ENCODE results near the gene SLC24A4. TPM values are rescaled to one million over a fixed set of nuclear protein-coding genes. Genes with fewer than 3 reads are reported as not detected.

The SLC24A4 gene
- total RNA-seq, 1 experiment from 2014 or later, result not detected

DNA sequence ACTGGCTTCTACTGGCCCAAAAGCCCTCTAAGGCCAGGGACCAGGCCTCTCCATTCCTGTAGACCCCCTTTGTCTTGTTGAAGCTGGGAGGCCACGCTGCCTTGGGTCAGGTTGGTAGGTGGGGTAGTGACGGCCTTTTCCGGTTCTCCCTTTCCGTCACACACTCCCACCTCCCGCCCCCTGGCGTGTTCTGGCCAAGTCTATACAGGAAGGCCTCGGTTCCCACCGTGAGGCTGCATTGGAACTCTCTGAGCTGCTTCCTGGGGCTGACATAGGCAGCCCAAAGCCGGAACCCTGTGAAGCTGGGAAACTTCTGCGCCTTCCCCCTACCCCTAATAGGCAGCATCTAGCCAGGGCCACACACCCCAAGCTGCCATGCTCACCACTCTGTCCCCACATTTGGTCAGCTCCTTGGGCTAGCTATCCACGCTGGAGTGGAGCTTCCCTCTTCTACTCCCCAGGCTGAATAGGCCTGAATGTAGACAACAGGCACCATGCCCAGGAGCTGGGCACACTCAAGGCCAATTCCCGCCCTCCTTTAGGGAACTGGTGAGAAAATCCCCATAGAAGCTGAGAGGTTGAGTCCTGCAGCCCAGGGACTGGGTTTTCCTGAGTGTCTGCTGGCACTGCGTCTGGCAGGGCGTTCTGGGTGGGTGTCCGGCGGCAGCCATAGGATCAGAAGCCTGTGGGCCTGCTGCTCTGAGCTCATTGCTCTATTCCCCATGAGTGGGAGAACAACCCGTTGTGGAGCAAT, 226.3 kb downstream of the SLC24A4 start:
- BruUV-seq (replicated peaks), result no TSS peak
- RAD21 ChIA-PET (ENCODE audit: low non-redundant PET in 1 of 2, low total read pairs in 2 of 2, uncharacterized antibody in 2 of 2, unreplicated experiment in 2 of 2), result no interaction called here
- Histone ChIP-seq H3K79me2 (ENCODE audit: insufficient read depth, low read length) (peaks cover 9% of the 10 kb centered on the region; the same call in 1 of the 2 replicates), H3K9ac (ENCODE audit: low read length) (no peak overlapping the region), H3K4me1 (ENCODE audit: control insufficient read depth in 1 of 2, insufficient read depth in 2 of 2, low read length in 2 of 2) (peaks cover 0 to 19% of the 10 kb centered on the region in 2 experiments; a peak in 2 of 4 replicates), H3K4me3 (replicated peaks in 1 of 2; ENCODE audit: low read depth in 1 of 2, low read length in 2 of 2) (no peak overlapping the region), H2AFZ (ENCODE audit: low read depth, low read length, poor library complexity, severe bottlenecking) (no peak overlapping the region), H3K4me2 (ENCODE audit: low read length) (no peak overlapping the region), H3K9me2 (ENCODE audit: insufficient read depth) (no peaks in the 10 kb centered on the region), H4K20me1 (ENCODE audit: insufficient read depth) (no peaks in the 10 kb centered on the region; the same call in 1 of the 2 replicates), H3K27me3 (ENCODE audit: insufficient read depth, low read length) (no peaks in the 10 kb centered on the region), H3K27ac (ENCODE audit: low read depth, low read length) (no peak overlapping the region), H3K36me3 (ENCODE audit: control insufficient read depth in 1 of 2, insufficient read depth in 2 of 2, low read length in 2 of 2) (no peaks in the 10 kb centered on the region), H3K9me3 (ENCODE audit: control insufficient read depth in 1 of 2, insufficient read depth in 1 of 2, low read depth in 1 of 2, low read length in 2 of 2) (no peaks in the 10 kb centered on the region)
- CTCF ChIA-PET, result no interaction called here
- no peak for TF ChIP-seq POLR2AphosphoS5 (IDR thresholded peaks at IDR 0.05; ENCODE audit: low read depth, low read length)
- no peak for TF ChIP-seq SP1 (IDR thresholded peaks at IDR 0.05; ENCODE audit: low read depth)
- TF ChIP-seq JUND (IDR thresholded peaks at IDR 0.05), result no peak
- TF ChIP-seq, protein P1, sequence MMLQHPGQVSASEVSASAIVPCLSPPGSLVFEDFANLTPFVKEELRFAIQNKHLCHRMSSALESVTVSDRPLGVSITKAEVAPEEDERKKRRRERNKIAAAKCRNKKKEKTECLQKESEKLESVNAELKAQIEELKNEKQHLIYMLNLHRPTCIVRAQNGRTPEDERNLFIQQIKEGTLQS (IDR thresholded peaks at IDR 0.05), result no peak
- no peak for TF ChIP-seq SRF (IDR thresholded peaks at IDR 0.05; ENCODE audit: low read depth)
- TF ChIP-seq, protein P2, sequence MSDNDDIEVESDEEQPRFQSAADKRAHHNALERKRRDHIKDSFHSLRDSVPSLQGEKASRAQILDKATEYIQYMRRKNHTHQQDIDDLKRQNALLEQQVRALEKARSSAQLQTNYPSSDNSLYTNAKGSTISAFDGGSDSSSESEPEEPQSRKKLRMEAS (IDR thresholded peaks at IDR 0.05), result no peak
- TF ChIP-seq EZH2phosphoT487 (IDR thresholded peaks at IDR 0.05; ENCODE audit: borderline replicate concordance), result no peak
- POLR2A ChIA-PET, result no interaction called here
- no peak for ATAC-seq
- intact Hi-C loops (cut with micrococcal nuclease), result no loop called here
- no peak for DNase-seq (ENCODE audit: low read depth, low spot score)

DNA sequence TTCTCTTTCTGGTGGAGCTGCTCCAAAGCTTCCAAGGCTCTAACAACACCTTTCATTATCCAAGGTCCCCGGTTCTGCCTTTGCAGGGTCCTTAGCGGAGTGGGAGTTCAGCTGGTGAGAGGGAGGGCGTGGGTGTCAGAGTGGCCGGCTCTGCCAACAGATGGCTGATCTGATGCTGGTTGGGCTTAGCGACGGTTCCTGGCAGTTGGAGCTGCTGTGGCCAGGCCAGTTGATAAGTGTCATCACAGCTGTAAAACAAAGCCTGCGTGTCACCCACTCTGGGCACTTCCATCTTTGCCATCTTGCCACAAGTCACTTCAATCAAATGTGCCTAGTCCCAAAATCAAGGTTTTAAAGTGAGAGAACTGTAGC, 226.9 kb downstream of the SLC24A4 start:
- H3K4me1 ChIP-seq (ENCODE audit: control insufficient read depth in 1 of 2, insufficient read depth in 2 of 2, low read length in 2 of 2), result peaks cover 0 to 19% of the 10 kb centered on the region in 2 experiments; a peak in 2 of 4 replicates
- no peaks in the 10 kb centered on the region for H3K9me2 ChIP-seq (ENCODE audit: insufficient read depth)
- DNase-seq (ENCODE audit: low read depth, low spot score), result no peak
- no peak for ATAC-seq
- ChIA-PET RAD21 (ENCODE audit: low non-redundant PET in 1 of 2, low total read pairs in 2 of 2, uncharacterized antibody in 2 of 2, unreplicated experiment in 2 of 2) (no interaction called here), POLR2A (no interaction called here), CTCF (no interaction called here)
- intact Hi-C loops (cut with micrococcal nuclease), result no loop called here
- H3K4me3 ChIP-seq (replicated peaks in 1 of 2; ENCODE audit: low read depth in 1 of 2, low read length in 2 of 2), result no peak overlapping the region
- no peaks in the 10 kb centered on the region for H3K27me3 ChIP-seq (ENCODE audit: insufficient read depth, low read length)
- H3K4me2 ChIP-seq (ENCODE audit: low read length), result no peak overlapping the region
- H3K9ac ChIP-seq (ENCODE audit: low read length), result no peak overlapping the region
- BruUV-seq (replicated peaks), result no TSS peak
- H3K9me3 ChIP-seq (ENCODE audit: control insufficient read depth in 1 of 2, insufficient read depth in 1 of 2, low read depth in 1 of 2, low read length in 2 of 2), result no peaks in the 10 kb centered on the region
- H3K79me2 ChIP-seq (ENCODE audit: insufficient read depth, low read length), result peaks cover 10% of the 10 kb centered on the region; the same call in 1 of the 2 replicates
- no peaks in the 10 kb centered on the region; the same call in 1 of the 2 replicates for H4K20me1 ChIP-seq (ENCODE audit: insufficient read depth)
- H3K27ac ChIP-seq (ENCODE audit: low read depth, low read length), result no peak overlapping the region
- no peaks in the 10 kb centered on the region for H3K36me3 ChIP-seq (ENCODE audit: control insufficient read depth in 1 of 2, insufficient read depth in 2 of 2, low read length in 2 of 2)
- H2AFZ ChIP-seq (ENCODE audit: low read depth, low read length, poor library complexity, severe bottlenecking), result no peak overlapping the region
- TF ChIP-seq SIN3A (IDR thresholded peaks at IDR 0.05; ENCODE audit: low read depth), result no peak
- TF ChIP-seq SP1 (IDR thresholded peaks at IDR 0.05; ENCODE audit: low read depth), result no peak
- TF ChIP-seq RAD21 (IDR thresholded peaks at IDR 0.05; ENCODE audit: low read depth), result no peak
- no peak for TF ChIP-seq ELF1 (IDR thresholded peaks at IDR 0.05; ENCODE audit: borderline replicate concordance, low read depth)
- TF ChIP-seq EGR1 (IDR thresholded peaks at IDR 0.05; ENCODE audit: low read depth), result no peak
- no peak for TF ChIP-seq POLR2A (IDR thresholded peaks at IDR 0.05; ENCODE audit: borderline replicate concordance, extremely low read depth, insufficient read depth, insufficient read length)
- TF ChIP-seq EZH2 (IDR thresholded peaks at IDR 0.05), result no peak
- TF ChIP-seq, protein P3, sequence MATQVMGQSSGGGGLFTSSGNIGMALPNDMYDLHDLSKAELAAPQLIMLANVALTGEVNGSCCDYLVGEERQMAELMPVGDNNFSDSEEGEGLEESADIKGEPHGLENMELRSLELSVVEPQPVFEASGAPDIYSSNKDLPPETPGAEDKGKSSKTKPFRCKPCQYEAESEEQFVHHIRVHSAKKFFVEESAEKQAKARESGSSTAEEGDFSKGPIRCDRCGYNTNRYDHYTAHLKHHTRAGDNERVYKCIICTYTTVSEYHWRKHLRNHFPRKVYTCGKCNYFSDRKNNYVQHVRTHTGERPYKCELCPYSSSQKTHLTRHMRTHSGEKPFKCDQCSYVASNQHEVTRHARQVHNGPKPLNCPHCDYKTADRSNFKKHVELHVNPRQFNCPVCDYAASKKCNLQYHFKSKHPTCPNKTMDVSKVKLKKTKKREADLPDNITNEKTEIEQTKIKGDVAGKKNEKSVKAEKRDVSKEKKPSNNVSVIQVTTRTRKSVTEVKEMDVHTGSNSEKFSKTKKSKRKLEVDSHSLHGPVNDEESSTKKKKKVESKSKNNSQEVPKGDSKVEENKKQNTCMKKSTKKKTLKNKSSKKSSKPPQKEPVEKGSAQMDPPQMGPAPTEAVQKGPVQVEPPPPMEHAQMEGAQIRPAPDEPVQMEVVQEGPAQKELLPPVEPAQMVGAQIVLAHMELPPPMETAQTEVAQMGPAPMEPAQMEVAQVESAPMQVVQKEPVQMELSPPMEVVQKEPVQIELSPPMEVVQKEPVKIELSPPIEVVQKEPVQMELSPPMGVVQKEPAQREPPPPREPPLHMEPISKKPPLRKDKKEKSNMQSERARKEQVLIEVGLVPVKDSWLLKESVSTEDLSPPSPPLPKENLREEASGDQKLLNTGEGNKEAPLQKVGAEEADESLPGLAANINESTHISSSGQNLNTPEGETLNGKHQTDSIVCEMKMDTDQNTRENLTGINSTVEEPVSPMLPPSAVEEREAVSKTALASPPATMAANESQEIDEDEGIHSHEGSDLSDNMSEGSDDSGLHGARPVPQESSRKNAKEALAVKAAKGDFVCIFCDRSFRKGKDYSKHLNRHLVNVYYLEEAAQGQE (IDR thresholded peaks at IDR 0.05; ENCODE audit: low read depth), result no peak
- no peak for TF ChIP-seq CBX3 (IDR thresholded peaks at IDR 0.05; ENCODE audit: low read depth)
- no peak for TF ChIP-seq JUND (IDR thresholded peaks at IDR 0.05)
- no peak for TF ChIP-seq POLR2AphosphoS5 (IDR thresholded peaks at IDR 0.05; ENCODE audit: low read depth, low read length)
- TF ChIP-seq, protein P2 (IDR thresholded peaks at IDR 0.05), result no peak
- no peak for TF ChIP-seq EZH2phosphoT487 (IDR thresholded peaks at IDR 0.05; ENCODE audit: borderline replicate concordance)
